PFSK-1 (cell line): Measurements from ENCODE around the gene PRSS56. TPM values are rescaled to one million over a fixed set of nuclear protein-coding genes. Genes with fewer than 3 reads are reported as not detected.

Experiments
- FOXP2 ChIP-seq: optimal IDR thresholded peaks from 2 replicates; pipeline ENCODE3; 2011; ENCODE audit warnings: borderline replicate concordance, control low read depth, inconsistent platforms; ENCODE audit not compliant: insufficient read depth; ENCODE audit errors: extremely low read length, extremely low read depth
- POLR2AphosphoS5 ChIP-seq: IDR thresholded peaks from 2 replicates; pipeline ENCODE4 v1.6.1; 2012; ENCODE audit warnings: low read depth, mild to moderate bottlenecking, control low read depth, low read length, moderate library complexity
- SIN3A ChIP-seq: IDR thresholded peaks from 2 replicates; pipeline ENCODE4 v1.6.1; 2012; ENCODE audit warnings: mild to moderate bottlenecking, low read length, moderate library complexity, borderline replicate concordance; ENCODE audit not compliant: insufficient read depth
- TAF1 ChIP-seq: IDR thresholded peaks from 2 replicates; pipeline ENCODE4 v1.6.1; 2012; ENCODE audit warnings: low read length, control low read depth, borderline replicate concordance; ENCODE audit not compliant: insufficient read depth
- polyA plus RNA-seq: library from polyadenylated mRNA; unstranded; fragments of >200 nt; gene quantifications from one replicate; pipeline ENCODE4 v1.2.1, GENCODE V29; 2012; ENCODE audit warnings: low read depth, missing spikeins; ENCODE audit not compliant: insufficient read length
- TF ChIP-seq, protein P1 (sequence below), 2 experiments: IDR thresholded peaks; 2 replicates each; pipeline versions ENCODE4 v1.6.1 to v1.8.0; 2011 to 2012; ENCODE audit warnings: low read depth in 2 of 2, low read length in 2 of 2, control low read depth in 1 of 2, inconsistent platforms in 1 of 2, mild to moderate bottlenecking in 1 of 2, moderate library complexity in 1 of 2; ENCODE audit not compliant: insufficient read depth in 1 of 2

PRSS56 gene
- not detected for polyA plus RNA-seq

DNA sequence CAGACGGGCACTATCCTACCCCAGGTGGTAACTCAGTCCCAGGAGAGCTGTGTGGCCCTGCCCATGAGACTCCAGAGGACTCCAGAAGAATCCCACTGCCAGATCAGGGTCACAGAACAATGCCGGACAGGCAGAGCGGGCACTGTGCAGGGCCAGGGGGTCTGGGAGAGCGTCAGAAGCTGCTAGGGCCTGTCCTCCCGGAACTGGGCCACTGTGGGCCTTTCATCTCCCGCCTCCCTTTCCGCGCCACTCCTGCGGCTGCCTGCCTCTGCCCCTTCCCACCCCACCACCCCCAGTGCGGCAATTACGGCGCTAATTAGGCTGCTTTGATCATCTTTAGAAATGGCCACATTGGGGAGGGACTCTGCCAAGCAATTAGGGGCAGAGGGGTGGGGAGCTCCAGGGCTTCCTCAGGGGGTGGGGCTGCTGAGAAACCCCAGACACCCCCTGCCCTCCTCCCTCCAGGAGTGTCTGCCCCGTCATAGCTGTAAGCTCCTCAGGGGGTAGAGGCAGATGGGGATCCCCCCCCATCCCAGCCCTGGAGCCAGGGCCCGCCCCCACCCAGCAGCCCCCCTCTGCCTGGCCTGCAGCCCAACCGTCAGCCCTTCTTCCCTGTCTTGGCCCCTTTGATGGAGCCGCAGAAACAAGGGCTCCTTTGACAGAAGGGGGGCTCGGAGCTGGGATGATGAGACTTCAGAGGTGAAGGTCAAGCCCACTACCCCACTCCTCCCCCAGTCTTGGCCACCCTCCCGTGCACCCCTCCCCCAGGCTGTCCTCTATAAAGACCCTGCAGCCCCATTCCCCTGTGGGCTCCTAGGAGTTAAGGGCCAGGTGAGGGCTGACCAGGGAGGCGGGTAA is at the start of gene PRSS56:
PRSS56 (plus strand) TSS at position 808 of the 858 bp plus-strand sequence. CDS start 211 bp downstream, outside the sequence.
- TF ChIP-seq, protein P1, sequence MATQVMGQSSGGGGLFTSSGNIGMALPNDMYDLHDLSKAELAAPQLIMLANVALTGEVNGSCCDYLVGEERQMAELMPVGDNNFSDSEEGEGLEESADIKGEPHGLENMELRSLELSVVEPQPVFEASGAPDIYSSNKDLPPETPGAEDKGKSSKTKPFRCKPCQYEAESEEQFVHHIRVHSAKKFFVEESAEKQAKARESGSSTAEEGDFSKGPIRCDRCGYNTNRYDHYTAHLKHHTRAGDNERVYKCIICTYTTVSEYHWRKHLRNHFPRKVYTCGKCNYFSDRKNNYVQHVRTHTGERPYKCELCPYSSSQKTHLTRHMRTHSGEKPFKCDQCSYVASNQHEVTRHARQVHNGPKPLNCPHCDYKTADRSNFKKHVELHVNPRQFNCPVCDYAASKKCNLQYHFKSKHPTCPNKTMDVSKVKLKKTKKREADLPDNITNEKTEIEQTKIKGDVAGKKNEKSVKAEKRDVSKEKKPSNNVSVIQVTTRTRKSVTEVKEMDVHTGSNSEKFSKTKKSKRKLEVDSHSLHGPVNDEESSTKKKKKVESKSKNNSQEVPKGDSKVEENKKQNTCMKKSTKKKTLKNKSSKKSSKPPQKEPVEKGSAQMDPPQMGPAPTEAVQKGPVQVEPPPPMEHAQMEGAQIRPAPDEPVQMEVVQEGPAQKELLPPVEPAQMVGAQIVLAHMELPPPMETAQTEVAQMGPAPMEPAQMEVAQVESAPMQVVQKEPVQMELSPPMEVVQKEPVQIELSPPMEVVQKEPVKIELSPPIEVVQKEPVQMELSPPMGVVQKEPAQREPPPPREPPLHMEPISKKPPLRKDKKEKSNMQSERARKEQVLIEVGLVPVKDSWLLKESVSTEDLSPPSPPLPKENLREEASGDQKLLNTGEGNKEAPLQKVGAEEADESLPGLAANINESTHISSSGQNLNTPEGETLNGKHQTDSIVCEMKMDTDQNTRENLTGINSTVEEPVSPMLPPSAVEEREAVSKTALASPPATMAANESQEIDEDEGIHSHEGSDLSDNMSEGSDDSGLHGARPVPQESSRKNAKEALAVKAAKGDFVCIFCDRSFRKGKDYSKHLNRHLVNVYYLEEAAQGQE (IDR thresholded peaks at IDR 0.05; ENCODE audit: insufficient read depth in 1 of 2, low read depth in 2 of 2, low read length in 2 of 2) = no peak
- TF ChIP-seq FOXP2 = no peak
- TF ChIP-seq SIN3A = no peak
- no peak for TF ChIP-seq TAF1
- no peak for TF ChIP-seq POLR2AphosphoS5

DNA sequence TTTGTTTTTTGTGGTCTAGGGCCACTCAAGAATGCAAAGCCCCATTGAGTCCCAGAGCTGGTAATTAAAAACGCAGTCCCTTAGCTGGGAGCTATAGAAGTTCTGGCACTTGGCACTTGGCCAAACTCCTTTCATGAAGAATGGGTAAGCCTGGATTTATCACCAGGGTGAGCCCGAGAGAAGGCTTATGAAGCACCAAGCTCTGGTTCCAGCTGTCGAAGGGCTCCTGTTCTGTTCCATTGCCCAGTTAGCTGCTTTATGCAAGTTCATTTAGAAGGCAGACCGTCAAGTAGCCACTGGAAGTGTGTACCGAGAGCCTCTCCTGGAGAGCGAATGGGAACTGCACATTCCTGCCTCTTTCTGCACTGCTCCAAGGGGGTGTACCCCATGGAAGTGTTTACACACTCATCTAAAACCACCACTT is 46.7 kb upstream of the PRSS56 start:
- TF ChIP-seq TAF1 = no peak
- no peak for TF ChIP-seq POLR2AphosphoS5
- TF ChIP-seq, protein P1 (IDR thresholded peaks at IDR 0.05; ENCODE audit: insufficient read depth in 1 of 2, low read depth in 2 of 2, low read length in 2 of 2) = no peak
- no peak for TF ChIP-seq SIN3A
- no peak for TF ChIP-seq FOXP2

DNA sequence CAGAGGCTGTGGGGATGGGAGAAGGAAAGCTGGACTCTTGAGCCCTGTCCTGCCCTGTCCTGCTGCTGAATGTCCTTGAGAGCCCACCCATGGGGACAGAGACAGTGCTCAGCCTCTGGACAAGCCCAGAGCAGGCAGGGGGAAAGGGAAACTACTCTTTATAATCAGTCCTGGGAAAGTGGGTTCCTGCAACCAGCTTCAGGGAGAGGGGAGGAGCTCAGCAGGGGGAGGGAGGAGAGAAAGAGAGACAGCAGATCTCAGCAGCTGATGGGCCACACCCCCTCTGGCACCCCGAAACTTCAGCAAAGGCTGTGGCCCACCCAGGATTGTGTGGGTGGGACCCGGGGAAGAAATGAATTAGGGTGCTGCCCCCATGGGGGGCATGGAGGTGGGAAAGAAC is 44.1 kb upstream of the PRSS56 start:
- TF ChIP-seq SIN3A = no peak

DNA sequence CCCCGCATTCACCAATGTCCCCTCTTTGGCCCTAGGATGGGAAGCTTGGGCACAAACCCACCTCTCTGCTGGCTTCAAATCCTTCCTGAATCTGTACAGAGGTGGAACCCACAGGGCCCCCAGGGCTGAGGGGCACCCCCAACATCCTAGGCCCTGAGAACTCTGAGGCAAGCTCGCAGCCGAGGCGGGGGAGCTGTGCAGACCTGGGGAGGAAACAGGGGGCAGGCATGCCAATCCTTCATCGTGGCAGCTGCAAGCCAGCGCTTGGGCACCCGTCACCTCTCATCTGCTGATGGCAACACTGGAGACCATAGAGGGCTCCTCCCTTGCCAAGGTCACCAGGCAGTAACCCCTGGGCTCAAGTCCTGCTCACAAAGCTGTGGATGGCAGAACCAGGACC is 43.4 kb upstream of the PRSS56 start:
- TF ChIP-seq, protein P1 (IDR thresholded peaks at IDR 0.05; ENCODE audit: insufficient read depth in 1 of 2, low read depth in 2 of 2, low read length in 2 of 2) = no peak
- TF ChIP-seq TAF1 = no peak
- TF ChIP-seq SIN3A = no peak
- no peak for TF ChIP-seq POLR2AphosphoS5
- TF ChIP-seq FOXP2 = no peak

DNA sequence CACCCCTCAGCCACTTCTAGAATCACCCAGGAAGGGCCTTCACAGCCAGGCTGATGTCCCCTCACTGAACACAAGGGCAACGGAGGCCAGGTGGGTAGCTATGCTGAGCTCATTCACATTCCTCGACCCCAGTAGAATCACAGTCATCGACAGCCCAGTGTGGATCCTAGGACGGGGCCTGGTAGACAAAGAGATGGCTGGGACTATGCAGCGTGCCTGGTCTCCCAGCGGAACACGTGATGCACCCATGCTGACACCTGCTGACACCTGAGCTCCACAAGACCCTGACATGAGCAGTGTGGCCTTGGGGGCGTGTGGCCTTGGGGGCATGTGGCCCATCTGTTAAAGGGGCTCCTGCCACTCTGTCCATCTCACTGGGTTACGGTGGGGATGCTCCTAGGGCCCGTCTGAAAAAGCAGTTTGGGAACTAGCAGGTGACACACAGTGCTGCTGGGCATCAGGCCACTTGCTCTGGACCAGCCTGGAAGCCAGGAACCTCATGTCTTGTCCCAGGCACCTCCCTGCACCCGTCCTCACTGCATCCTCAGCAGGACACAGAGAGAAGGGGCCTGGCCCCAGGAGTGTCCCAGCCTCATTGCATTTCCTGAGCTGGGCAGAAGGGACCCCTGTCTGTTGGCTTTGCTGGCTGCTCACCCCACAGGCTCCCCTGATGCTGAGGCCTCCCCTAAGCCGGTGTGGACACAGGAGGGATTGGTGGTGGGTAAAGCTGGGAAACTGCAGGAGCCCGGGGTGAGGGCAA is 42.3 kb upstream of the PRSS56 start:
- TF ChIP-seq TAF1 (no peak), POLR2AphosphoS5 (no peak), SIN3A (no peak), FOXP2 (no peak)
- TF ChIP-seq, protein P1 (IDR thresholded peaks at IDR 0.05; ENCODE audit: insufficient read depth in 1 of 2, low read depth in 2 of 2, low read length in 2 of 2) = no peak
